Cardiac fibroblast (primary cell): Measurements from ENCODE around the gene SCGB1C1.
A peak's percentile ranks its signal among the peaks of the same experiment; 100 is the strongest.

Experiments
- DNase-seq, 2 donors: peaks; one replicate each; pipeline versions ENCODE4 v3.0.0 to v3.0.0-alpha.2; 2010; ENCODE audit warnings: low read depth in 2 of 2
- H3K4me3 ChIP-seq, 2 donors: replicated peaks in 1 of 2; 1 replicate in 1 of 2; 2 replicates in 1 of 2; pipeline ENCODE4 v1.5.1; 2011; ENCODE audit warnings: low read depth in 2 of 2, low read length in 2 of 2, mild to moderate bottlenecking in 2 of 2, moderate library complexity in 1 of 2
- CTCF ChIP-seq: IDR thresholded peaks from one replicate; pipeline ENCODE4 v1.5.1; 2011; ENCODE audit warnings: low read depth, mild to moderate bottlenecking, low read length, inconsistent platforms

SCGB1C1 gene

DNA sequence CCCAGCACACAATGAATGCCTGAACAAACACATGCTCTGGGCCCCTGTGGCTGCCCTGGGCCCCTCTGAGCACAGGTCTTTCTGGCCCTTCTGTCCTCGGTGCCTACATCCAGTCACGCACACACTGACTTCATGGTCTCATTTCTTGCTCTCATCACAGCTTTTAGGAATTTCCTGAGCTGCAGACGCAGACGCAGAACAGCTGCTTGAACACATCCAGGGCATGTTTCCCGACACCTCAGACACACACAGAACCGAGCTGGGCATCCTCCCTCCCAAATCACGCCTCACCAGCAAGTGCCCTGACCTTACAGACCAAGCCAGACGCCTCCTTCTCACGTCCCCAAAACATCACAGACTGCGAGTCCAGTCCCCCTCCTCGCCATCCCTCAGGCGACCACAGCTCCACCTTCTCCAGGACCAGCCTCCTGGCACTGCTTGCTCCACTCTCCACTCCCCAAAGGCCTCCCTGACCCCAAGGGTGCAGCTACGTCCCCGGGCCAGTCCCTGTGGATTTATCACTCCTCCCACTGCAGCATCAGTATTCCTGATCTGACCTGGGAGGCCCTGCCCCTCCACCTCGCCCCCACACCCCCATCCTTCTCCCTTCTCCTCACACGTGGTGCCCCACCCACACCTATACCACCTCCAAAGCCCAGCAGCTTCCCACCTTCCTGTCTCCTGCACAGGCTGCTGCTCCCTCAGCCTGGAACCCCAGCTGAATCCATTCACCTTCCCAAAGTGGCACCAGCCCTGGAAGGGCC lies 30.3 kb downstream of the SCGB1C1 start:
- no peak overlapping the region for H3K4me3 ChIP-seq

GRCh38 chr11:223884-224283 lies 31.0 kb downstream of the SCGB1C1 start:
- H3K4me3 ChIP-seq = no peak overlapping the region
- DNase-seq = no peak
- no peak for TF ChIP-seq CTCF

More for the DNA sequence above, 30.3 kb downstream of the SCGB1C1 start:
- DNase-seq = no peak
- no peak for TF ChIP-seq CTCF

GRCh38 chr11:224424-224823 lies 31.5 kb downstream of the SCGB1C1 start:
- H3K4me3 ChIP-seq = no peak overlapping the region
- no peak for DNase-seq
- TF ChIP-seq CTCF = no peak

- no peak for TF ChIP-seq CTCF
- DNase-seq = peak in 1 of 2 donors; percentile 87
- H3K4me3 ChIP-seq = no peak overlapping the region
Measured at GRCh38 chr11:225734-226453, 33.0 kb downstream of the SCGB1C1 start.

- no peak overlapping the region for H3K4me3 ChIP-seq
- no peak for TF ChIP-seq CTCF
- no peak for DNase-seq
Measured at GRCh38 chr11:227824-228379, 35.0 kb downstream of the SCGB1C1 start.

GRCh38 chr11:230431-230830 lies 37.6 kb downstream of the SCGB1C1 start:
- no peak overlapping the region for H3K4me3 ChIP-seq
- TF ChIP-seq CTCF = no peak
- no peak for DNase-seq
